Testis (tissue), 2 donors: Measurements from ENCODE around the gene ASTE1.

Experiments used
- POLR2A ChIP-seq: fragments of 450-650 bp; IDR thresholded peaks from one replicate; pipeline ENCODE4 v1.6.1; 2017; ENCODE audit warnings: antibody characterized with exemption, mild to moderate bottlenecking, moderate library complexity
- TF ChIP-seq, protein P1 (sequence below), 3 experiments: fragments of 450-650 bp in 2 of 3; fragments of 200-600 bp in 1 of 3; sonication (generic) in 1 of 3; IDR thresholded peaks; one replicate each; pipeline ENCODE4 v1.5.1; 2016 to 2019; ENCODE audit warnings: antibody characterized with exemption in 3 of 3, mild to moderate bottlenecking in 2 of 3, moderate library complexity in 1 of 3

DNA sequence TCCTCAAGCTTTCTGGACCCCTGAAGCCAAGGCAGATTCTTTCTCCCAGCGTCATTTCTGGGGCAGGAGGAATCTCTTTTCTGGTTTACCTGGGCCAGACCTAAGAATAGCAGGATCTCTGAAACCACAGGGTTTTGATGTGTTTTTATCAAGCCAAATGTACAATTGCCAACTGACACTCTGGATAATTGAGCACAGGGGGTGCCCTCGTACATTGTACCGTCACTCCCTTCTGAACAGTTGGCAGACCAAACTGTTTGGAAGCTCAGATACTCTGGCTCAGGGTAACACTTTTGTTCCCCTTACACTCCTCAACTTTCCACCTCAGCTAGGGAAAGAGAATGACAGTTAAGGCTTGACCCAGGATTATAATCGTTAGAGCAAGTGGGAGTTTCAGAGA lies 49.9 kb downstream of the ASTE1 start:
- TF ChIP-seq, protein P1, sequence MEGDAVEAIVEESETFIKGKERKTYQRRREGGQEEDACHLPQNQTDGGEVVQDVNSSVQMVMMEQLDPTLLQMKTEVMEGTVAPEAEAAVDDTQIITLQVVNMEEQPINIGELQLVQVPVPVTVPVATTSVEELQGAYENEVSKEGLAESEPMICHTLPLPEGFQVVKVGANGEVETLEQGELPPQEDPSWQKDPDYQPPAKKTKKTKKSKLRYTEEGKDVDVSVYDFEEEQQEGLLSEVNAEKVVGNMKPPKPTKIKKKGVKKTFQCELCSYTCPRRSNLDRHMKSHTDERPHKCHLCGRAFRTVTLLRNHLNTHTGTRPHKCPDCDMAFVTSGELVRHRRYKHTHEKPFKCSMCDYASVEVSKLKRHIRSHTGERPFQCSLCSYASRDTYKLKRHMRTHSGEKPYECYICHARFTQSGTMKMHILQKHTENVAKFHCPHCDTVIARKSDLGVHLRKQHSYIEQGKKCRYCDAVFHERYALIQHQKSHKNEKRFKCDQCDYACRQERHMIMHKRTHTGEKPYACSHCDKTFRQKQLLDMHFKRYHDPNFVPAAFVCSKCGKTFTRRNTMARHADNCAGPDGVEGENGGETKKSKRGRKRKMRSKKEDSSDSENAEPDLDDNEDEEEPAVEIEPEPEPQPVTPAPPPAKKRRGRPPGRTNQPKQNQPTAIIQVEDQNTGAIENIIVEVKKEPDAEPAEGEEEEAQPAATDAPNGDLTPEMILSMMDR (IDR thresholded peaks at IDR 0.05): no peak
- TF ChIP-seq POLR2A: no peak
